ENCODE results near the gene ZNF117. TPM values are rescaled to one million over a fixed set of nuclear protein-coding genes. Genes with fewer than 3 reads are reported as not detected.
"Not testable (repeated sequence)": the region's sequence is repeated elsewhere in the genome, so short reads cannot be mapped to it uniquely, and the experiment has no call there.

The ZNF117 gene
- total and polyA plus RNA-seq, 2 donors (not counting 3 experiments of a cell fraction or from before 2014, with no cell fraction given), result 5.9 to 12.6 TPM

DNA sequence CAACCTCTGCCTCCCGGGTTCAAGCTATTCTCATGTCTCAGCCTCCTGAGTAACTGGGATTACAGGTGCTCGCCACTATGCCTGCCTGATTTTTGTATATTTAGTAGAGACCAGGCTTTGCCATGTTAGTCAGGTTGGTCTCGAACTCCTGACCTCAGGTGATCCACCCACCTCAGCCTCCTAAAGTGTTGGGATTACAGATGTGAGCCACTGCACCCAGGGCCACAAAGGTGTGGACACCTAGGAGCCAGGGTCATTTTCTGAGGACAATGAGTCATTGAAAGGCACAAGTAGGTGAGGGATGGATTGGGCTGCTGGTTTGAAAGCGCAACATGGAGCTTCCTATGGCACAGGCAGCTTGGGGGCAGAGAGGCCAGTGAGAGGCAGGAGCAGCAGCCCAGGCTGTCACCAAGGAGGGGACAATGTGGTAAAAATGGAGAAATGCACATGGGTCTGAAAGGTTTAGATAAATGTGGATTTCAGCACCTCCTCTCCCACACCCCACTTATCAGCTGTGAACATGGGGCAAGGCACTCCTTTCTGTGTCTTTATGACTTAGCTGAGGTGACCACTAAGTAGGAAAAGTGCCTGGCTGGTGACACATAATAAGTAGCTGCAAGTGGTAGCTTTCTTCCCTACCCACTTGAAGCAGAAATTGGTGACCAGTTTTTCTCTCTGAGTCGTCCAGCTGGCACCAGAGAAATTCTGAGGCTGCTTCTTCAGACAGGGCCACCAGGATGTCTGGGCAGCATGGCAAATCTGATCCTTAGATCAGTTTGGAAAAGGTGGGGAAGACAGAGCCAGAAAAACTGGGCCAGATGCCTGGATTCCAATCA lies 46.0 kb downstream of the ZNF117 start:
- H3K9ac ChIP-seq (replicated peaks; ENCODE audit: extremely low read depth, insufficient read depth, low read length); FAIRE-seq; dilution Hi-C loops (cut with MboI; ENCODE audit: extremely low pct_ligation_motif_present, low sequenced_read_pairs); CTCF ChIA-PET; H3K9me3 ChIP-seq (replicated peaks; ENCODE audit: control insufficient read depth, insufficient read depth, low read length); intact Hi-C loops (cut with micrococcal nuclease); H4K20me1 ChIP-seq (replicated peaks; ENCODE audit: control insufficient read depth, extremely low read depth, insufficient read depth, low read length); H3K9me1 ChIP-seq (replicated peaks; ENCODE audit: control insufficient read depth, extremely low read depth, insufficient read depth, low read length); H3K79me2 ChIP-seq (ENCODE audit: control insufficient read depth, insufficient read depth, low read length); H2AFZ ChIP-seq (ENCODE audit: low read depth, low read length); DNase-seq (ENCODE audit: low read depth, low spot score); H3K27ac ChIP-seq (ENCODE audit: insufficient read depth, low read depth, low read length); H3K4me1 ChIP-seq (ENCODE audit: control insufficient read depth, extremely low read depth, insufficient read depth, low read length); H3K36me3 ChIP-seq (ENCODE audit: control insufficient read depth in 2 of 2, extremely low read depth in 1 of 2, insufficient read depth in 2 of 2, low read length in 2 of 2); BruUV-seq (replicated peaks); H3K4me2 ChIP-seq (ENCODE audit: insufficient read depth, low read length); H3K4me3 ChIP-seq (replicated peaks in 1 of 3; ENCODE audit: insufficient read depth in 1 of 3, low read depth in 1 of 3, low read length in 3 of 3); POLR2A ChIA-PET: not testable (repeated sequence)
- H3K27me3 ChIP-seq (ENCODE audit: control insufficient read depth in 2 of 2, insufficient read depth in 2 of 2, low read length in 2 of 2), result peaks cover 17 to 27% of the 10 kb centered on the region in 2 experiments

DNA sequence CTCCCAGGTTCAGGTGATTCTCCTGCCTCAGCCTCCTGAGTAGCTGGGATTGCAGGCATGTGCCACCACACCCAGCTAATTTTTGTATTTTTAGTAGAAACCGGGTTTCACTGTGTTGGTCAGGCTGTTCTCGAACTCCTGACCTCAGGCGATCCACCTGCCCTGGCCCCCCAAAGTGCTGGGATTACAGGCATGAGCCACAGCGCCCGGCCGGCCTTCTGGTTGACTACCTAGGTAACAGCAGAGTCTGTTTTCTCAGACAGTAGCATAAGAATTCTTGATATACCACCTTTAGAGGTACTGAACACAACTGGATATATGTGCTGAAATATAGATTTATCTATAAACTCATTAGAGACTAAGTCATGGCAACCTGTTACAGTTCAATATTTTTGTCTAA lies 50.8 kb downstream of the ZNF117 start:
- not testable (repeated sequence) for H3K27ac ChIP-seq (ENCODE audit: insufficient read depth, low read depth, low read length); BruUV-seq (replicated peaks)

More for the DNA sequence above, 50.8 kb downstream of the ZNF117 start:
- H2AFZ ChIP-seq (ENCODE audit: low read depth, low read length); H3K27me3 ChIP-seq (ENCODE audit: control insufficient read depth in 2 of 2, insufficient read depth in 2 of 2, low read length in 2 of 2); H3K9me3 ChIP-seq (replicated peaks; ENCODE audit: control insufficient read depth, insufficient read depth, low read length); H3K4me2 ChIP-seq (ENCODE audit: insufficient read depth, low read length); H3K36me3 ChIP-seq (ENCODE audit: control insufficient read depth in 2 of 2, extremely low read depth in 1 of 2, insufficient read depth in 2 of 2, low read length in 2 of 2); intact Hi-C loops (cut with micrococcal nuclease); POLR2A ChIA-PET; FAIRE-seq; H3K4me1 ChIP-seq (ENCODE audit: control insufficient read depth, extremely low read depth, insufficient read depth, low read length); H3K79me2 ChIP-seq (ENCODE audit: control insufficient read depth, insufficient read depth, low read length); dilution Hi-C loops (cut with MboI; ENCODE audit: extremely low pct_ligation_motif_present, low sequenced_read_pairs); H3K9me1 ChIP-seq (replicated peaks; ENCODE audit: control insufficient read depth, extremely low read depth, insufficient read depth, low read length); DNase-seq (ENCODE audit: low read depth, low spot score); H3K4me3 ChIP-seq (replicated peaks in 1 of 3; ENCODE audit: insufficient read depth in 1 of 3, low read depth in 1 of 3, low read length in 3 of 3); H4K20me1 ChIP-seq (replicated peaks; ENCODE audit: control insufficient read depth, extremely low read depth, insufficient read depth, low read length); H3K9ac ChIP-seq (replicated peaks; ENCODE audit: extremely low read depth, insufficient read depth, low read length): not testable (repeated sequence)
- CTCF ChIA-PET, result interaction anchor here (0.6 to 3.2 kb wide), 2 partner anchors 11 to 474 kb away, joined by 4 to 9 read pairs; no protein-coding TSS in a partner anchor
